Cardiac fibroblast (primary cell): Measurements from ENCODE around the gene HECW1.

Source experiments
- DNase-seq, 2 donors: peaks; one replicate each; pipeline versions ENCODE4 v3.0.0 to v3.0.0-alpha.2; 2010; ENCODE audit warnings: low read depth in 2 of 2
- H3K4me3 ChIP-seq, 2 donors: replicated peaks in 1 of 2; 1 replicate in 1 of 2; 2 replicates in 1 of 2; pipeline ENCODE4 v1.5.1; 2011; ENCODE audit warnings: low read depth in 2 of 2, low read length in 2 of 2, mild to moderate bottlenecking in 2 of 2, moderate library complexity in 1 of 2
- CTCF ChIP-seq: IDR thresholded peaks from one replicate; pipeline ENCODE4 v1.5.1; 2011; ENCODE audit warnings: low read depth, mild to moderate bottlenecking, low read length, inconsistent platforms

HECW1 gene

DNA sequence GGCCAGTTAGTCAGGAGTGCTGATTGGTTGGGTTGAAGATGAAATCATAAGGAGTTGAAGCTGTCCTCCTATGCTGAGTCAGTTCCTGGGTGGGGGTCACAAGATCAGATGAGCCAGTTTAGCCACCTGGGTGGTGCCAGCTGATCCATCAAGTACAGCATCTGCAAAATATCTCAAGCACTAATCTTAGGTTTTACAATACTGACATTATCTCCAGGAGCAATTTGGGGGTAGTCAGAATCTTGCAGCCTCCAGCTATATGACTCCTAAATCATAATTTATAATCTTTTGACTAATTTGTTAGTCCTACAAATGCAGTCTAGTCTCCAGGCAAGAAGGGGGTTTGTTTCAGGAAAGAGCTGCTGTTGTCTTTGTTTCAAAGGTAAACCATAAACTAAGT is 286.4 kb downstream of the HECW1 start:
- no peak overlapping the region for H3K4me3 ChIP-seq
- DNase-seq, result no peak
- no peak for TF ChIP-seq CTCF

DNA sequence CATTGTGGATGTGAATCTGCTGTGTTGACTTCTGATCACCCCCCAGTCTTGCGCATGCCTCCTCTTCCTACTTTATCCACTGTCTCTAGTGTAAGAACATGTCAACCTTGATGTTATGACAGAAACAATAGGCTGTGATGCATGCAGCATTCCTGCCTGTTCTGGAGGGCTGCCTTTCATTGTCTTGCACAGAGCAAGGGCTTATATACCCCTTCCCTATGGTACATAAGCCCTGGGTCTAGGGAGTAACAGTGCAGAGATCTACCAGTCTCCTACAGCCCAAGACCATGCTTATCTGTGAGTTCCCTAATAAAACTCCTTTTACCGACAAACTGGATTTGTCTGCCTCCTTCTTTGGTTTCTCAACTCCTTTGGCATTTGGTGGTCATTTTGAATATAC is 293.5 kb downstream of the HECW1 start:
- no peak for DNase-seq
- no peak for TF ChIP-seq CTCF

GRCh38 chr7:43406961-43407360 is 294.5 kb downstream of the HECW1 start:
- H3K4me3 ChIP-seq, result no peak overlapping the region
- TF ChIP-seq CTCF, result no peak
- DNase-seq, result no peak

More for the DNA sequence above, 293.5 kb downstream of the HECW1 start:
- H3K4me3 ChIP-seq, result no peak overlapping the region

GRCh38 chr7:43408981-43409380 is 296.5 kb downstream of the HECW1 start:
- DNase-seq, result no peak
- no peak for TF ChIP-seq CTCF
- no peak overlapping the region for H3K4me3 ChIP-seq

DNA sequence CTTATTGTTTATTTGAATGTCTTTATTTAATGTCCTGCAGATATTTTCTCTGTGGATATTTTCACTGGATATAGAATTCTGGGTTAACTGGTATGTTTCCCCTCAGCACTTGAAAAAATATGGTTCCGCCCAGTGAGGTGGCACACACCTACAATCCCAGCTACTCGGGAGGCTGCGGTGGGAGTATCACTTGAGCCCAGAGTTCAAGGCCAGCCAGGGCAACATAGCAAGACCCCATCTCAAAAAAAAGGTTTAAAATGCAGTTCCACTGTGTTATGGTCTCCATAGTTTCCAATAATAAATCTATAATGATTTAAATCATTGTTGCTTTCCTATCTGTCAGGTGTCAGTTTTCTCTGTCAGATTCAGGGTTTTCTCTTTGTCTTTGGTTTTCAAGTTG is 305.0 kb downstream of the HECW1 start:
- no peak for TF ChIP-seq CTCF
- DNase-seq, result no peak

GRCh38 chr7:43430411-43430810 is 318.0 kb downstream of the HECW1 start:
- no peak for DNase-seq
- H3K4me3 ChIP-seq, result no peak overlapping the region

More for the DNA sequence above, 305.0 kb downstream of the HECW1 start:
- no peak overlapping the region for H3K4me3 ChIP-seq

More at GRCh38 chr7:43430411-43430810, 318.0 kb downstream of the HECW1 start:
- TF ChIP-seq CTCF, result no peak
